ENCODE measurements around the gene CD2AP. TPM values are rescaled to one million over a fixed set of nuclear protein-coding genes. Genes with fewer than 3 reads are reported as not detected.

The CD2AP gene
- total RNA-seq, 1 donor from 2014 or later, result 23.6 TPM

DNA sequence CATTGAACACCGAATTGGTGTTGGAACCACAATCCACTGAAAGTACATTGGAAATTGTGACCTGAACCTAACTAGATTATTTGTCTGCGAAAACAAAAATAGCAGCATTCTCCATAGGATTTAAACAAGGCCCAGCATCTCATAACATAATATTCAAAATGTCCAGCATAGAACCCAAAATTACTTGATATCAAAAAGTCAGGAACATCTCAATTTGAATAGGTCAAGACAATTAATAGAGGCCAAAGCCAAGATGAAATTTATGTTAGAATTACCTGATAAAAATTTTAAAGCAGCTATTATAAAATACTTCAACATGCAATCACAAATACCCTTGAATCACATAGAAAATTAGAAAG, 42.4 kb upstream of the CD2AP start:
- Histone ChIP-seq H3K4me3 (no peak overlapping the region), H3K36me3 (no peaks in the 10 kb centered on the region), H3K27me3 (no peaks in the 10 kb centered on the region), H3K4me1 (no peaks in the 10 kb centered on the region), H3K27ac (no peak overlapping the region), H3K9me3 (no peaks in the 10 kb centered on the region)
- intact Hi-C loops (cut with DNase I), result no loop called here
- TF ChIP-seq POLR2AphosphoS5 (IDR thresholded peaks at IDR 0.05; ENCODE audit: insufficient read depth in 1 of 2, low read depth in 1 of 2), result no peak
- TF ChIP-seq CTCF (IDR thresholded peaks at IDR 0.05), result no peak
- no peak for TF ChIP-seq POLR2A (IDR thresholded peaks at IDR 0.05)
- no peak for DNase-seq (ENCODE audit: extremely low spot score in 2 of 2)

DNA sequence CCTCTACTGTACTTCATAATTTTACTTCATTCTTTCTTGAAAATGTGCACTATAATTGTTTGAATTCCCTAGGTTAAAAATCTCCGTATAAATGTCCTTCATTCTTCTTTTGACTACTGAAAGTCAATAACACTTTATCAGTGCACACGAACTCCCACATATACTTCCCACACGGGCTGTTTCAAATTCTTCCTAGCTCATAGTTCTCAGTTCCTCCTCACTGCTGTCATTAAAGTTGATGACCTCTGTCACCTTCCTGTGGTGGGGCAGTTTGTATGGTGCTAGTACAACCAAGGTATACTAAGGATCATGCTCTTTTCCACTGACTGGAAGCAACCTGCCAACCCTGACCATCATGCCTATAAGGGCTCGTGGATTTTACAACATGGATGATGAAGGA, 40.0 kb upstream of the CD2AP start:
- TF ChIP-seq POLR2AphosphoS5 (IDR thresholded peaks at IDR 0.05; ENCODE audit: insufficient read depth in 1 of 2, low read depth in 1 of 2) (no peak), POLR2A (IDR thresholded peaks at IDR 0.05) (no peak), CTCF (IDR thresholded peaks at IDR 0.05) (no peak)

DNA sequence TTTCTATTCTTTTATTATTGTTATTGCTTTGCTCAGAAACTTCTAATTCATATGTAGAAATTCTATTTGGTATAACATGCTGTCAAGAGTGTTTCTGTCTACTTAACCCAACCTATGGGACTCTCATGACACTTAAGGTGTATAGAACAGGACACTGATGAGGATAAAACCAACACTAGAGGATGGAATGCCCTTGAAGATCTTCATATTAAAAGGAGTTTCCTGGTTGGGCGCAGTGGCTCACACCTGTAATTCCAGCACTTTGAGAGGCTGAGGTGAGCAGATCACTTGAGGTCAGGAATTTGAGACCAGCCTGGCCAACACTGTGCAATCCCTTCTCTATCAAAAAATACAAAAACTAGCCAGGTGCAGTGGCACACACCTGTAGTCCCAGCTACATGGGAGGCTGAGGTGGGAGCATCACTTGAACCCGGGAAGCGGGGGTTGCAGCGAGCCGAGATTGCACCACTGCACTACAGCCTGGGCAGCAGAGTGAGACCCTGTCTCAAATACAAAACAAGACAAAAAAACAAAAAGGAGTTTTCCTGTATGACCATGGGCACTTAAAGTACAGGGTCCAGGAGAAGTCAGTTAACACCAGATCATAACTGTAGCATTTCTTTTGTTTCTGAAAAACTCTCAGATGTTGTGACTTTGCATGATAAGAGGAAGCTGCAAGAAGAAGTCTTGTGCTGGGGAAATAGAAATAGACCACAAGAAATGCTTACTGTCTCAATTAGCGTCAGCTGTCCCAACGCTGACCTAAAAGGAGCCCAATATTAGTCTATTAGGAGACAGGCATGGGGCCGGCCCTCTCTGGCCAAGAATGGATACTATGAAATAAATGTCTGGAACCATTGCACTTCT, 38.9 kb upstream of the CD2AP start:
- no peak overlapping the region for H3K27ac ChIP-seq
- no peaks in the 10 kb centered on the region for H3K27me3 ChIP-seq
- no peaks in the 10 kb centered on the region for H3K9me3 ChIP-seq
- intact Hi-C loops (cut with DNase I), result no loop called here
- H3K4me3 ChIP-seq, result no peak overlapping the region
- no peak for TF ChIP-seq CTCF (IDR thresholded peaks at IDR 0.05)
- no peak for TF ChIP-seq POLR2AphosphoS5 (IDR thresholded peaks at IDR 0.05; ENCODE audit: insufficient read depth in 1 of 2, low read depth in 1 of 2)
- no peak for TF ChIP-seq POLR2A (IDR thresholded peaks at IDR 0.05)
- H3K4me1 ChIP-seq, result no peaks in the 10 kb centered on the region
- H3K36me3 ChIP-seq, result no peaks in the 10 kb centered on the region
- no peak for DNase-seq (ENCODE audit: extremely low spot score in 2 of 2)

More for the DNA sequence above, 40.0 kb upstream of the CD2AP start:
- Histone ChIP-seq H3K27ac (no peak overlapping the region), H3K27me3 (no peaks in the 10 kb centered on the region), H3K4me3 (no peak overlapping the region), H3K36me3 (no peaks in the 10 kb centered on the region), H3K4me1 (no peaks in the 10 kb centered on the region), H3K9me3 (no peaks in the 10 kb centered on the region)
- intact Hi-C loops (cut with DNase I), result no loop called here
- no peak for DNase-seq (ENCODE audit: extremely low spot score in 2 of 2)

DNA sequence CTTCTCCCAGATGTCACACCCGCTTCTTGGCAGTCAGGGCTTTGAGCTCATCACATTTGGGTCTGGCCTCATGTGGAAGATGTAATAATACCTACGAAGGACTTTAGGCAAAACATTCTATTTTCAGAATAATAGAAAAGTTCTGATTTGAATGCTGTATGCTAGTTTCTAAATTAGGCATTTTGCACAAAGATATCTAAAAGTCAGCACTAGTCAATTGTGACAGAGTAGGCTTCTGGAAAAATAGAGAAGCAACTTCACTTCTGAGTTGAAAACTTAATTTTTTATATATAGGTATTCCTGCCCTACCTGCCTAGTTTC, 38.3 kb upstream of the CD2AP start:
- no peaks in the 10 kb centered on the region for H3K4me1 ChIP-seq
- intact Hi-C loops (cut with DNase I), result no loop called here
- no peak overlapping the region for H3K27ac ChIP-seq

More for the DNA sequence above, 38.3 kb upstream of the CD2AP start:
- DNase-seq (ENCODE audit: extremely low spot score in 2 of 2), result no peak
- no peak for TF ChIP-seq CTCF (IDR thresholded peaks at IDR 0.05)
- no peak for TF ChIP-seq POLR2AphosphoS5 (IDR thresholded peaks at IDR 0.05; ENCODE audit: insufficient read depth in 1 of 2, low read depth in 1 of 2)
- TF ChIP-seq POLR2A (IDR thresholded peaks at IDR 0.05), result no peak
- Histone ChIP-seq H3K4me3 (no peak overlapping the region), H3K36me3 (no peaks in the 10 kb centered on the region), H3K27me3 (no peaks in the 10 kb centered on the region), H3K9me3 (no peaks in the 10 kb centered on the region)

Measured in vagina (tissue), 2 donors.